HG02678 (cell line): ENCODE results near the gene AFF3.

Experiments
- ATAC-seq: cut with Tn5 transposase; IDR thresholded peaks from one replicate; pipeline ENCODE4 v1.9.1; 2021; ENCODE audit warnings: mild to moderate bottlenecking, moderate library complexity; ENCODE audit not compliant: unreplicated experiment

The AFF3 gene

GRCh38 chr2:99729104-99730025 lies 413.0 kb downstream of the AFF3 start:
- no peak for ATAC-seq

- ATAC-seq, result no peak
Measured at GRCh38 chr2:99728166-99728565, 414.2 kb downstream of the AFF3 start.

GRCh38 chr2:99727199-99727598 lies 415.2 kb downstream of the AFF3 start:
- no peak for ATAC-seq

- ATAC-seq, result no peak
Measured at GRCh38 chr2:99726691-99727090, 415.7 kb downstream of the AFF3 start.

GRCh38 chr2:99725820-99726219 lies 416.6 kb downstream of the AFF3 start:
- no peak for ATAC-seq

- no peak for ATAC-seq
Measured at GRCh38 chr2:99722476-99722875, 419.9 kb downstream of the AFF3 start.

GRCh38 chr2:99719102-99719501 lies 423.3 kb downstream of the AFF3 start:
- ATAC-seq, result no peak

- ATAC-seq, result no peak
Measured at GRCh38 chr2:99715956-99716355, 426.4 kb downstream of the AFF3 start.

GRCh38 chr2:99714349-99714748 lies 428.0 kb downstream of the AFF3 start:
- ATAC-seq, result no peak

- ATAC-seq, result no peak
Measured at GRCh38 chr2:99711144-99711543, 431.2 kb downstream of the AFF3 start.

- no peak for ATAC-seq
Measured at GRCh38 chr2:99710721-99711120, 431.7 kb downstream of the AFF3 start.

- no peak for ATAC-seq
Measured at GRCh38 chr2:99709229-99709628, 433.2 kb downstream of the AFF3 start.

- no peak for ATAC-seq
Measured at GRCh38 chr2:99708231-99708630, 434.2 kb downstream of the AFF3 start.

GRCh38 chr2:99707592-99707991 lies 434.8 kb downstream of the AFF3 start:
- ATAC-seq, result no peak

GRCh38 chr2:99706735-99707134 lies 435.7 kb downstream of the AFF3 start:
- ATAC-seq, result no peak

GRCh38 chr2:99701503-99701902 lies 440.9 kb downstream of the AFF3 start:
- ATAC-seq, result no peak

- no peak for ATAC-seq
Measured at GRCh38 chr2:99700482-99701398, 441.6 kb downstream of the AFF3 start.

GRCh38 chr2:99698896-99699295 lies 443.5 kb downstream of the AFF3 start:
- no peak for ATAC-seq

- no peak for ATAC-seq
Measured at GRCh38 chr2:99697811-99698568, 444.4 kb downstream of the AFF3 start.

- ATAC-seq, result no peak
Measured at GRCh38 chr2:99695944-99696253, 446.5 kb downstream of the AFF3 start.
